HG03520 (cell line): ENCODE data around the gene BLOC1S4.
"Not testable (repeated sequence)": the region's sequence is repeated elsewhere in the genome, so short reads cannot be mapped to it uniquely, and the experiment has no call there.

ENCODE experiments used
- ATAC-seq: cut with Tn5 transposase; IDR thresholded peaks from one replicate; pipeline ENCODE4 v1.9.1; 2021; ENCODE audit warnings: mild to moderate bottlenecking, moderate library complexity; ENCODE audit not compliant: unreplicated experiment

Gene BLOC1S4

DNA sequence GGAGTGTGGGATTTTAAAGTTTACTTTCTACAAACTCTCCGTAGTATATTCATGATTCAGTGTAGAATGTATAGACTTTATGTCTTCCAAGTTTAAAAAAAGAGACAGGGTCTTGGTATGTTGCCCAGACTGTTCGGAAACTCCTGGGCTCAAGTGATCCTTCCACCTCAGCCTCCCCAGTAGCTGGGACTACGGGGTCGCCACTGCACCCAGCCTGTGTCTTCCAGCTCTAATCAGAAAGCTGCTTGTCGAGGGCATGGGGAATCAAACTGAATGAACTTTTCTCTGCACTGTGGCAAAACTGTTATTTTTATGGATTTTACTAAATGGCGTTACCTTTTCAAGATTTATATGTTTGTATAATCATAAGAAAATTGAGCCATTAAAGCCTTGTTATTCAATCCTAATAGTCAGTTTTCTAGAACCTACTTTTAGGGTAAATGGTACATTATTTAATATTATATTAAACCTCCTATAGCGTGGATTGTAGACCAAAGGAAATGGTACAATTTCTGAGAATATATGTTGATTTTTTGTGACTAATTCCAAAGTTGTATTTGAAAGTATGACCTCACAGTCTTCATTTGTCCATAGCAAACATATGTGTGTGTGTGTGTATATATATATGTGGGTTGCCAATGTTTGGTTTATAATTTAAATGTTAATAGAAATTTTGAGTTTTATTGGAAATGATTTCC lies 1.1 kb downstream of the BLOC1S4 start:
- ATAC-seq = no peak

DNA sequence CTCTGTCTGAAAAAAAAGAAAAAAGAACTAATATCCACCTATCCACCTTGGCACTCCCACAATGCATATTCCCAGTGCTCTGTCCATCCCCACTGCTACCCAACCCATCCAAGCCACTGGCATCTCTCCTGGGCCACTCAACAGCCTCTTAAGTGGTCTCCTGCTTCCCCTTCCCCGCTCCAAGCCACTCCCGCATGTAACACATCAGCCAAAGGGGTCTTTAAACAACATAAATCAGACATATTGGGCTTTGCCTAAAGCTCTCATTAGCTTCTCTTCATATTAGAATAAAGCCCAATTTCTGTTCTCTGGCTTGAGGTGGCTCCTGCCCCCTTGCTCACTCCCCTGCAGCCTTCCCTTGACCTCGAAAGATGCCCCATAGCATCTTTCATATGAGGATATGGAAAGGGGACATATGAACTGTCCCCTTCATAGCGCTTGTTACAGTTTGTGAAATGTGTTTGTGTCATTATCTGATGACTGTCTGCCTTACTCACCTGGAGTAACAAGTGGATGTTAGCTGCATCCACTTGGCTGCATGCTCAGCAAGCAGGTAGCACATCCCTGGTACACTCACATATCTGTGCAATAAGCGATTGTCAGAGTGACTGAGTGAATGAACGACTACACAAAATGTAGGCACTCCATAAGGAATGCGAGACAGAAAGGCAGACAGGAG lies 3.1 kb downstream of the BLOC1S4 start:
- ATAC-seq = no peak

DNA sequence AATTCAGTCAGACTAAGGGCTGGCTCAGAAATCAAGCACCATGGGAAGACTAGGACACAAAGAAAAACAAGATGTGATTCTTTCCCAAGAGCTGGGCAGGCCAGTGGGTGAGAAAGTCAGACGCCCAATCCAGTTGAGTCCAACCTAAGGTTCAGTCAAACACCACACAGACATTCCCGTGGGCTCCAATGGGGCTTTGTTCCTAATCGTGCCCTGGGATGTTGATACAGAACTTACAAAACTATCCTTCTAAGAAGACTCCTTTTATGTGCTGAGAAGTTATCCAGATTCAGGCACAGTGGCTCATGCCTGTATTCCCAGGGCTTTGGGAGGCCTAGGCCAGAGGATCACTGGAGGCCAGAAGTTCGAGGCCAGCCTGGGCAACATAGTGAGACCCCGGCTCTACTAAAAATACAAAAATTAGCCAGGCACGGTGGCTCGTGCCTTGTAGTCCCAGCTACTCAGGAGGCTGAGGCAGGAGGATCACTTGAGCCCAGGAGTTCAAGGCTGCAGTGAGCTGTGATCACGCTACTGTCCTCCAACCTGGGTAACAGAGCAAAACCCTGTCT lies 3.7 kb downstream of the BLOC1S4 start:
- ATAC-seq = no peak

DNA sequence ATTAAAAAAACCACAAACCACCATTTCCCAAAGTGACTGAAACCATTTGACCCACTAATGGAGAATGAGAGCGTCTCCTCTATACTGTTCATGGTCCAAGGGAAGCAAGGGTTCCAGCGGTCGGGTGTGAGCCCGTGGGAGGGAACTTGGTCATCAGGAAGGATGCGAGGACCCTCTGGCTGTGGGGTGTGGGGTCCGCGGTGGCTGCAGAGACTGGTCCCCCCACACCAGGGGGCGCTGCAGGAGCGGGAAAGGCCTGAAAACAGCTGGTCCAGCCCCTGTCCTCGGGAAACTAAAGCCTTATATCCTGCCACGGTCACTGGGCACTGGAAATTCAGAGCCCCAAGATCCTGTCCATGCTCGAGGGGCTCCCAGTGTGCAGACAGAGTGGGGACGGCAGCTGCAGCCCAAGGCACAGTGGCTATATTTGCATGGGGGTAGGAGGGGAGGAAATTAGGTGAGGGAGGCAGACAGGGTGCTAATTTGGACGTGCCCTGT lies 4.3 kb downstream of the BLOC1S4 start:
- no peak for ATAC-seq

DNA sequence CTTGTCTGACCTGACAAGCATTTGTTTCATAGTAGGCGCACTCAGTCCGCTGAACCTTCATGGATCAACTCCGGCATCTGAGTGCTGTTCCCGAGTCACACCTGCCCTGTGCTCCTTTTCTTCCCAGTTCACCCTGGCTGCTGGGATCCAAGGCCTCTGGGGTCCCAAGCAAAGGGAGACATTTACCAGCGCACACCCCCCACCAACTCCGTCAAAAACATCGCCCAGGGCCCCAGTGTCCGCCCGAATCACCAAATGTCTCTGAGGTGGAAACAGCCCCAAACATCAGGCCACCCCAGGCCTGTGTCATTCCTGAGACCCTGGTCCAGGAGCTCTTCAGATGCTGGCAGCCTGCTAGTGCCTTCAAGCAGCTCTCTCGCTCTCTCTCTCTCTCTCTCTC lies 5.1 kb downstream of the BLOC1S4 start:
- no peak for ATAC-seq

DNA sequence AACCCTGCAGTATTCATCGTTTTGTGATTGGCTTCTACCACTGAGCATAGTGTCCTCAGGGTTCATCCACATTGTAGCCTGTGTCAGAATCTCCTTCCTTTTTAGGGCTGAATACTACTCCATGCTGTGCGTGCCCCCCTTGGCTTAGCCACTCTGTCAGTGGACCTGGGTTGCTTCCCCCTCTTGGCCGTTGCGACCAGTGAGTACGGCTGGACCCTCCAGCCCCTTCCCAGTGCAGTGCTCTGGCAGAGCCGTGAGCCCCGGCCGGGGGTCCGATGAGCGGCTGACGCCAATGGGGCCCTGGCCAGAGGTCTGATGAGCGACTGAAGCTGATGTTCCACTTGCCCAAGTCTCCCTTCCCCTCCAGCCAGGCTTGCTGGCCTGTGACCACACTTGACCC lies 6.9 kb downstream of the BLOC1S4 start:
- ATAC-seq = no peak

DNA sequence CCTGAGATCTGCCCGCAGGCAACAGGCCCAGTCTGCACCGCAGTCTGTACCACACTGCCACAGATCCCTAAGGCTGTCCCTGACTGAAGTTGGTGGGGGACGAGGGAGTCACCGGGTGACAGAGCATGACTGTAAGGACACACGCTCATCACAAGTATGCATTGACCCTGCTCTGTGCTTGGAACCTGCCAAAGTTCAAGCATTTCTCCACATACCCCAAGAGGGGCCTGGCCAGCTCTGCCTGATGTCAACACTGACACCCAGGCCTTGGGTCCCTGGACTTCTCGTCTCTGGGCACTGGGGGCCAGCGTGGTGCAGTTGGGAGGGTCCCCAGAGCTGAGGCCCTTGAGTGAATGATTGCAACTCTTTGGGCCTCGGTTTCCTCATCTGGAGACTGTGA lies 7.9 kb downstream of the BLOC1S4 start:
- ATAC-seq = no peak

DNA sequence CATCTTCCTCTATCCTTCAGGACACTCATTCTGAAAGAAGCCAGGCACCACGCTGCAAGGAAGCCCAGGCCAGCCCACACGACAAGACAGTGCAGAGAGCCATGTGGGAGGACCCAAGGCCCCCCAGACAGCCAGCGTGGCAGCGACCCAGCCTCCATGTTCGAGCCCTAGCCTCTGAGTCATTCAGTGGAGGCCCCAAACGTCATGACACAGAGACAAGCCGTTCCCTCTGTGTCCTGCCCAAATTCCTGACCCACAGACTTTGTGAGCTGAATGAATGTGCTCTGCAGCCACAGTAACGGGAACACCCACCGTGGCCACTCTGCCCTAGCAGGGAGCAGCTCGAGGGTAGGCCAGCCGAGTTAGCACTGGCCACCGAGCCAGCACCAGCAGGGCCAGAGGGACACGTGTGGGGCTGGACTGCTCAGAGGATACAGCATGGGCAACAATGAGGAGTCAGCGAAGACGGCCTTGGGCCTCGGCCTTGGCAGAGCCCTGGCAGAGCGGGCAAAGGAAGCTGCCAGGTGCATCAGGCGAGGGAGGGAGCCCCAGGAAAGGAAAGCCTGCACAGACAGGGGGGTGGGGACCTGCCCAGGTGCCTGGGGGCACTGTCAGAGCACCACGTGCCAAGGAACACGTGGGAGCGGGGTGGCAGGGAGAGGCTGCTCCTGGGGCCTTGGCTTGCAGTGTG lies 8.6 kb downstream of the BLOC1S4 start:
- ATAC-seq = no peak

DNA sequence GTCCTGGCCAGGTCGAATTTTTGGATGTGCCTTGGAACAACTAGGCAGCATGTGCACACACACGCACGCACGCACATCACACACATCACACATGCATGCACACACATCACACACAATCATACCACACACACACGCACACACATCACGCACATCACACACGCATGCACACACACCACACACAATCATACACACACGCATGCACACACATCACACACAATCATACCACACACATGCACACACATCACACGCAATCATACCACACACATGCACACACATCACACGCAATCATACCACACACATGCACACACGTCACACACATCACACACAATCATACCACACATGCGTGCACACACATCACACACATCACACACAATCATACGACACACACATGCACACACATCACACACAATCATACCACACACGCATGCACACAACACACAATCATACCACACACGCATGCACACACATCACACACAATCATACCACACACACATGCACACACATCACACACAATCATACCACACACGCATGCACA lies 9.5 kb downstream of the BLOC1S4 start:
- ATAC-seq = not testable (repeated sequence)

DNA sequence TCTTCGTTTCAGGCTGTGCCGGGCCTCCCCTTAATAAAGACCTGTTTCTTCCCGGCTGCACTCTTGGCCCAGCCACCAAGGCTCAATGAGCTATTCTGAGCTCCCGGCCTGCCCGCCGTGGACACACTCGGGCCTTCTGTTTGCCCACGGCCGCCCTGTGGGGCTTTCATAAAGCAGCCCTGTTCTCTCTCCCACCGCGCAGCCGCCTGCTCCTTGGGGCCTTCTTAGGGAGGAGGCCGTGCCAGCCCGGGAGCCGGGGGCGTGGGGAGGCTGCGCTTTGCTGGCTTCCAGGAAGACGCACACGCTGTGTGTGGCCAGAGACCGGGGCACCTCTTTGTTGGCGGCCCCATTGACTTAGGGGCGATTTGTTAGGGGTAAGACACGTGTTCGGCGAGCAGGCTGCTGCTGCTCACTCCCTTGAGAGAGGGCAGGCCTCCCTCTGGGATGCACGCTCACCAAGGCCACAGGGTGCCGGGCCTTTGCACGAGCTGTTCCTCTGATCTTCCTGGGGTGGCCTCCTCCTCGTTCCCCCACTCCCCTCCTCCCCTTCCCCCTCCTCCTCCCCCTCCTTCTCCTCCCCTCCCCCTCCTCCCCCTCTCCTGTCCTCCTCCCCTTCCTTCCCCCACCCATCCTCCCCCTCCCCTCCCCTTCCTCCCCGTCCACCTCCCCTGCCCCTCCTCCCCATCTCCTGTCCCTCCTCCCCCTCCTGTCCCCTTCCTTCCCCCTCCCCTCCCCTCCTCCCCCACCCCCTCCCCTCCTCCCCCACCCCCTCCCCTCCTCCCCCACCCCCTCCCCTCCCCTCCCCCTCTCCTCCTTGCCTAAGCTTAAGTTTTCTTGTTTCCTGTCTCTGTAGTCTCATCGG lies 11.3 kb downstream of the BLOC1S4 start:
- ATAC-seq = no peak

DNA sequence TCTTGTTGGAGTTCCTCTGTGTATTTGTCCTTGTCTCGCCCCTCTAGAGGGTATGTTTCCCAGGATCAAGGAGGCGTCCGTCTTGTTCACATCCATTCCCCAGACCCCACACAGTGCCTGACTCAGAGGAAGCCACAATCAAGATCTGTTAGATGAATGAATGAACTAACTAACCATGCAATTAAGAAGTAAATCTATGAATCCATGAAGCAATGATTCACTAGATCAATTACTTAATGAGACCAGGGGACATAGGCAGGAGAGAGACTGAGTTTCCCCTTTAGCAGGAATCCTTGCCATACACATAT lies 11.9 kb downstream of the BLOC1S4 start:
- ATAC-seq = no peak

DNA sequence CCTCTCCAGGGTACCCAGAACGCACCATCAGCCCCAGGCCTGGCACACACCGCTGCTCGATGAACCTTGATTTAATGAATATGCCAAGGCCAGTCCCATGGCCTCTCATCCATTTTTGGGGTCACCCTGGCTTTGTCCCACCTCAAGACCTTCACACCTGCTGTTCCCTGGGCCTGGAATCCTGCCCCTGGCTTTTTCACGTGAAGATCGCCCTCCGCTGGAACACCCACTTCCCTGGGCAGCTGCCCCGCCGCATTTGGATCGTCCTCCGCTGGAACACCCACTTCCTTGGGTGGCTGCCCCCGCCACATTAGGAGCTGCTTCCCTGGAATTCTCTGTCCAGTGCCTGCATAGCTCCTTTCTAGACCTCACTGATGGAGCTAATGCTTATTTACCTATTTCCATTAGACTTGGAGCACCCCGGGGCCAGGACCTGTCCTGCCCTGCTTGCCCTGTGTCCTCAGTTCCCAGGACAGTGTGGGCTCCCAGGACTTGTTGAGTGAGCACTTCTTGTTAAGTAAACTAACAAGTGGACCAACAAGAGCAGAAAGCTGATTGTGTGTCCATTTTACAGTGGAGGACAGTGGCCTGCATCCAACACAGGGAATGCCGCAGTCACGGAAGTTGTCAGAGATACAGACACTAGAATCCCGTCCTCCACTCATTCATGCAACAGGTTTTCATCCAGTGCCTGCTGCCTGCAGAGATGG lies 12.5 kb downstream of the BLOC1S4 start:
- no peak for ATAC-seq

DNA sequence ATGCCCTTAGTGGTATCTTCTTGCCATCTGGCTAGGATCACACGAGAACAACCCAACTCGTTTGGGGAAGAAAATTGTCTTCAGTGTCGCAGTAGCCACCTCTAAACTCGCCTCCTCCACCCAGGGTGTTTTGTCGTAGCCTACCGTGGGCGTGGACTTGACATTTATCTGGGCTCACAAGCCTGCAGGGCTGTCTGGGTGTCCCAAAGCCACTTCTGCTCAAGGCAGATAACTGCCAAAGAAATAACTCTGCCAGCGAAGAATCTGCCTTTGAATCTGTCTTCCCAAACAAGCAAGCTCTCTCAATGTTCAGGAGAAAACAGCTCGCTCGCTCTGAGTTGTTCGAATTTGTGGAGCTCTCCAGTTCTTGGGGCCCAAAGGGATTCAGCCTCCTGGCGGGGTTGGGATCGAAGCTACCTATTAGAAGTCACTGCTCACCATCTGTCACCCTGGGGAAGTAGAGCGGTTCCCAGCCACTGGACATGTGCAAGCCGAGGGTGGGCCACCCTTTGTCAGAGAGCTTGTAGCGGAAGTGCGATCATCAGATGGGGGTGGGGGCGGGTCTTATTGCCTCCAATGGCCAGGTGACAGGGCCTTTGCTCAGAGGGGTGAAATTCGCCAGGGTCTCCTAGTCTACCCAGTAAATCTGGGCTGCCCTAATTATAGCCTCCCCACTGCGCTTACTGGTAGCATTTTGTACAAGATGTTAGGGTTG lies 14.8 kb downstream of the BLOC1S4 start:
- ATAC-seq = no peak

DNA sequence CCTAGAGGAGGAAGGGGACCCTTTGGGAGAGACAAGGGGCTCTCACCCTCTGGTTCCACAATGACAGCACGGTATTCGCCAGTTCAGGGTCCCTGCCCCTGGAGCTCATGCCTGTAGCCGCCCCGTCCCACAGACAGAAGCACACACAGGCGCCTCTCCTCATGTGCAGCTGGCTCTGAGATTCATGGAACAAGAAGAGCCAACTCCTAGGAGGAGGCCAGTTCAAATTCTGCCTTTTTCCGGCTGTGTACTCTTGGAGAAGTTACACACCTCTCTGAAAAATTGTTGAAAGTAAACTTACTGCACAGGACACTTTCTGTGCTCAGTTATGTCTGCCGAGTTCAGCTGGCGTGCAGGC lies 15.3 kb downstream of the BLOC1S4 start:
- ATAC-seq = no peak

DNA sequence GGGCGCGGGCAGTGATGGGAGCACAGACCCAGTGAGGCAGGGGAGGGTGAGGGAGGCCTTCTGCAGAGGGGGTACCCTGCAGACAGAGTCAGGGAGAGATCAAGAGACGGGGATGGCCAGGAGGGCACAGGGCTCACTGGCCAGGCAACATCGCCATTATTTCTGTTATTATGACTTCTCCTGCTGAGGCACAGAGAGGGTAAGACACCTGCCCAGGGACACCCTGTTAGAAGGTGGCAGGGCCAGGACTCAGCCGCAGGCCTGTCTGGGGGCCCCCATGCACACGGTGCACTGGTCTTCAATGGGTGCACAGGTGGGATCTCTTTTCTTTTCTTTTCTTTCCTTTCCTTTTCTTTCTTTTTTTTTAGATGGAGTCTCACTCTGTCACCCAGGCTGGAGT lies 15.8 kb downstream of the BLOC1S4 start:
- no peak for ATAC-seq

DNA sequence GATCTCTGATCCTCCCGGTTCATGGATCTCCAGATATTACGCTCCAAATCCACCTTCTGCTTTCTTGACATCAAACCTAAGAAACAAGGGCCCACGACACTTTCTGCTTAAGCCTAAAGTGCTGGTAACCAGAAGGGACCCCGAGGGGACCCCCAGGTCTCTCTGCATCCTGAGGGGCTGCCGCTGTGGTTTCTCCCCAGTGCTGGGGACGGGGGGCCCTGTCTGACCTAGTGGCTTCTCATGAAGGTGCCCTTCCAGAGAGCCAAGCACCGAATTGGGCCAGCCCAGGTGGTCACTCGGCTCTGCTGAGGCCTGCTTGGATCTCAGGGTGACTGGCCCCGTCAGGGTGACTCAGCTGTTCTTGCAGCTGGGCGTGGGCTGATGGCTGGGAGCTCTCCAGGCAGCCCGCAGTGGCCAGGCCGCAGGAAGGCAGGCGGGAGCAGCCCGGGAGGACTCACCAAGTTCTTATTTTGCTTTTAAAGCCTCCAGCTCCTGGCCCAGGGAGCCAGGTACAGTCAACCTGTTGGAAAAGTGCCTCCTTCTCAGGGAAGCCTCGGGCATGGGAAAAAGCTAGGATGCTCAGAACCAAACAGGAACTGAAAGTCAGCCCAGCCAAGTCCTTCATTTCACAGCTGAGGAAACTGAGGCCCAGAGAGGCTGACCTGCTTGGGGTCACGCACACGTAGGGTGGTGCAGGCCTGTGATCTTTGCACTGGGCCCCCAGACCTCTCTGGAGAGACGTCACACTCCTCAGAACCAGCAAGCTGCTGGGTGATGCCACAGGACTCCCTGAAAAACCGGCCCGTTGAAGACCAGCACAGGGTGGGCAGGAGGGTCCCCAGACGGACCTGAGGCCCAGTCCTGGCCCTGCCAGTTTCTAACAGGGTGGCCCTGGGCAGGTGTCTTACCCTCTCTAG lies 16.7 kb downstream of the BLOC1S4 start:
- ATAC-seq = no peak

DNA sequence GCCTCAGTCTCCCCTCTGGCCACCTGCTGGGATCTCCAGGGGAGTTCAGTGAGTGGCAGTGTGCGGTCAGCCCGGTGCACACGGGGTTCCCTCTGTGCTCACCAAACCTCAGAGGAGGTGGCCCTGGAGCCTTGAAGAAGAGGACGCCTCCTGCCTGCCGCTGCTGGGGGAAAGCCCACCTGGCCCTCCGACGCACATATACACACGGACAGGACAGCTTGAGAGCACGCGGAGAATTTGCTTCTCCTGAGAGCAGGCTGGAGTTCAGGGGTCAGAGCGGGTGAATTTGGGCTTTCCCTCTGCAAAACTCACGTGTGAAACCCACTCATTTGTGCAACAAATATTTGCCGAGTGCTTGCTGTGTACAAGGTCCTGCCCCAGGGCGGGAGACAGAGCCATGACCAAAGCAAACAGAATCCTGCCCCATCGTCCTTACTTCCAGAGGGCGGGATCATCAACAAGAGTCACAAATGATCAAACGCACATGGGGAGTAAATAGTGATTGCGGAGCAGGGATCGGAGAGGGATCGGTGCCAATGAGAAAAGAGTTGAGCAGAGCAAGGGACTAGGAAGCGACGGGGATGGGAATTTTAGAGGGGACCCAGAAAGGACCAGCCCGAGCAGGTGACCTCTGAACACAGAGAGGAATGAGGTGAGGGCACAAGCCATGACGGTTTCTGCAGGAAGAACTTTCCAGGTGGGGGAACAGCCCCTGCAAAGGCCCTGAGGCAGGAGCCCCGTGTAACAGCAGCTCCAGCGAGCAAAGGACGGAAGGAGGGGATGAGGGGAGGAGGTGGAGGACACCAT lies 17.6 kb downstream of the BLOC1S4 start:
- no peak for ATAC-seq
